Osteoblast (primary cell): Measurements from ENCODE around the gene PDE11A. TPM values are rescaled to one million over a fixed set of nuclear protein-coding genes. Genes with fewer than 3 reads are reported as not detected.

Source experiments
- DNase-seq: peaks from one replicate; pipeline ENCODE4 v3.0.0; 2011; ENCODE audit warnings: low spot score, mixed read lengths; ENCODE audit not compliant: insufficient read length; ENCODE audit errors: missing footprints
- H2AFZ ChIP-seq: 2 replicates; pipeline ENCODE4 v1.6.0; 2011; ENCODE audit warnings: mild to moderate bottlenecking, low read length
- H3K27ac ChIP-seq: 2 replicates; pipeline ENCODE4 v1.5.1; 2011; ENCODE audit warnings: mild to moderate bottlenecking, low read depth, low read length, moderate library complexity
- H3K27me3 ChIP-seq: 2 replicates; pipeline ENCODE4 v1.6.0; 2012; ENCODE audit warnings: mild to moderate bottlenecking, control low read depth, inconsistent platforms, low read length, moderate library complexity; ENCODE audit not compliant: insufficient read depth
- H3K36me3 ChIP-seq: 2 replicates; pipeline ENCODE4 v1.5.1; 2011; ENCODE audit warnings: mild to moderate bottlenecking, low read length, control low read depth, moderate library complexity; ENCODE audit not compliant: insufficient read depth
- H3K4me1 ChIP-seq: 2 replicates; pipeline ENCODE4 v1.5.1; 2011; ENCODE audit warnings: mild to moderate bottlenecking, low read length, control low read depth, moderate library complexity; ENCODE audit not compliant: insufficient read depth
- H3K4me2 ChIP-seq: 2 replicates; pipeline ENCODE4 v1.6.0; 2011; ENCODE audit warnings: mild to moderate bottlenecking, low read length; ENCODE audit not compliant: insufficient read depth
- H3K4me3 ChIP-seq: fragments of 200-600 bp; sonication (generic); 3 replicates; pipeline ENCODE4 v1.5.1; 2012; ENCODE audit warnings: mild to moderate bottlenecking, low read length, inconsistent platforms; ENCODE audit not compliant: insufficient read depth
- H3K79me2 ChIP-seq: 2 replicates; pipeline ENCODE4 v1.6.0; 2012; ENCODE audit warnings: mild to moderate bottlenecking, low read length, control low read depth, inconsistent platforms; ENCODE audit not compliant: insufficient read depth
- H3K9me3 ChIP-seq: 2 replicates; pipeline ENCODE4 v1.5.1; 2011; ENCODE audit warnings: low read depth, low read length, control low read depth
- H4K20me1 ChIP-seq: 2 replicates; pipeline ENCODE4 v1.6.0; 2012; ENCODE audit warnings: mild to moderate bottlenecking, low read length, control low read depth; ENCODE audit not compliant: insufficient read depth
- CTCF ChIP-seq: IDR thresholded peaks from 2 replicates; pipeline ENCODE4 v1.5.1; 2011; ENCODE audit warnings: mild to moderate bottlenecking, low read depth, low read length, moderate library complexity; ENCODE audit errors: extremely low read depth
- total RNA-seq: library from RNA; depleted of rRNA; stranded (reverse); fragments of >200 nt; gene quantifications from 2 replicates; pipeline ENCODE4 v1.2.3, GENCODE V29; 2012

Gene PDE11A
- total RNA-seq, 1 donor: 0.36 TPM

- no peak overlapping the region for H3K4me3 ChIP-seq
- DNase-seq: no peak
- no peaks in the 10 kb centered on the region for H3K79me2 ChIP-seq
- no peaks in the 10 kb centered on the region for H3K9me3 ChIP-seq
- no peak for TF ChIP-seq CTCF
- no peak overlapping the region for H3K4me2 ChIP-seq
- peaks cover 3% of the 10 kb centered on the region for H3K27me3 ChIP-seq
- no peaks in the 10 kb centered on the region for H4K20me1 ChIP-seq
- no peaks in the 10 kb centered on the region for H3K4me1 ChIP-seq
- H2AFZ ChIP-seq: no peak overlapping the region
- H3K36me3 ChIP-seq: no peaks in the 10 kb centered on the region
- no peak overlapping the region for H3K27ac ChIP-seq
Measured at GRCh38 chr2:177649568-177650518, 422.7 kb downstream of the PDE11A start.

- TF ChIP-seq CTCF: no peak
- Histone ChIP-seq H3K9me3 (no peaks in the 10 kb centered on the region), H3K27me3 (peaks cover 3% of the 10 kb centered on the region), H3K79me2 (no peaks in the 10 kb centered on the region), H3K36me3 (no peaks in the 10 kb centered on the region), H3K4me2 (no peak overlapping the region), H3K4me3 (no peak overlapping the region), H3K27ac (no peak overlapping the region), H4K20me1 (no peaks in the 10 kb centered on the region), H2AFZ (no peak overlapping the region), H3K4me1 (no peaks in the 10 kb centered on the region)
- DNase-seq: no peak
Measured at GRCh38 chr2:177646791-177647190, 425.8 kb downstream of the PDE11A start.

GRCh38 chr2:177646241-177646640 is 426.3 kb downstream of the PDE11A start:
- no peaks in the 10 kb centered on the region for H3K9me3 ChIP-seq
- H3K27ac ChIP-seq: no peak overlapping the region
- DNase-seq: no peak
- no peaks in the 10 kb centered on the region for H3K4me1 ChIP-seq
- no peak overlapping the region for H3K4me2 ChIP-seq
- H3K27me3 ChIP-seq: peaks cover under 1% of the 10 kb centered on the region
- H3K79me2 ChIP-seq: no peaks in the 10 kb centered on the region
- H3K4me3 ChIP-seq: no peak overlapping the region
- TF ChIP-seq CTCF: no peak
- H3K36me3 ChIP-seq: no peaks in the 10 kb centered on the region
- H4K20me1 ChIP-seq: no peaks in the 10 kb centered on the region
- H2AFZ ChIP-seq: no peak overlapping the region

- H3K9me3 ChIP-seq: no peaks in the 10 kb centered on the region
- H3K4me3 ChIP-seq: no peak overlapping the region
- H3K4me1 ChIP-seq: no peaks in the 10 kb centered on the region
- no peak overlapping the region for H3K4me2 ChIP-seq
- no peaks in the 10 kb centered on the region for H3K27me3 ChIP-seq
- no peak for TF ChIP-seq CTCF
- no peak overlapping the region for H2AFZ ChIP-seq
- no peaks in the 10 kb centered on the region for H3K79me2 ChIP-seq
- H3K36me3 ChIP-seq: no peaks in the 10 kb centered on the region
- H4K20me1 ChIP-seq: no peaks in the 10 kb centered on the region
- no peak for DNase-seq
- no peak overlapping the region for H3K27ac ChIP-seq
Measured at GRCh38 chr2:177641331-177641730, 431.2 kb downstream of the PDE11A start.
